Fibroblast of lung (primary cell): Measurements from ENCODE around the gene CORO6. TPM values are rescaled to one million over a fixed set of nuclear protein-coding genes. Genes with fewer than 3 reads are reported as not detected.

ENCODE experiments used
- DNase-seq, 2 donors: peaks; one replicate each; pipeline versions ENCODE4 v3.0.0 to v3.0.0-alpha.2; 2010; ENCODE audit warnings: low read depth in 2 of 2
- H2AFZ ChIP-seq: 2 replicates; pipeline ENCODE4 v1.5.1; 2012; ENCODE audit warnings: low read length, control low read depth, inconsistent platforms
- H3K27ac ChIP-seq: 2 replicates; pipeline ENCODE4 v1.5.1; 2011; ENCODE audit warnings: low read length, control low read depth; ENCODE audit not compliant: insufficient read depth
- H3K27me3 ChIP-seq: 2 replicates; pipeline ENCODE4 v1.5.1; 2011; ENCODE audit warnings: mild to moderate bottlenecking, low read length; ENCODE audit not compliant: control insufficient read depth, insufficient read depth
- H3K36me3 ChIP-seq: 2 replicates; pipeline ENCODE4 v1.5.1; 2011; ENCODE audit warnings: low read length; ENCODE audit not compliant: control insufficient read depth, insufficient read depth
- H3K4me1 ChIP-seq: 2 replicates; pipeline ENCODE4 v1.5.1; 2011; ENCODE audit warnings: low read length; ENCODE audit not compliant: control insufficient read depth, insufficient read depth; ENCODE audit errors: extremely low read depth
- H3K4me2 ChIP-seq: 2 replicates; pipeline ENCODE4 v1.5.1; 2011; ENCODE audit warnings: low read length, control low read depth; ENCODE audit not compliant: insufficient read depth; ENCODE audit errors: extremely low read depth
- H3K4me3 ChIP-seq, 4 experiments: fragments of 200-600 bp in 1 of 4; sonication (generic) in 1 of 4; replicated peaks in 1 of 4; 2 replicates each; pipeline ENCODE4 v1.5.1; 2011 to 2016; ENCODE audit warnings: low read length in 4 of 4, low read depth in 3 of 4, mild to moderate bottlenecking in 3 of 4, control low read depth in 2 of 4, inconsistent platforms in 1 of 4, mixed read lengths in 1 of 4; ENCODE audit not compliant: insufficient read depth in 1 of 4; ENCODE audit errors: control extremely low read depth in 1 of 4
- H3K79me2 ChIP-seq: 2 replicates; pipeline ENCODE4 v1.5.1; 2012; ENCODE audit warnings: mild to moderate bottlenecking, low read length, inconsistent platforms; ENCODE audit not compliant: control insufficient read depth, insufficient read depth
- H3K9ac ChIP-seq: 2 replicates; pipeline ENCODE4 v1.5.1; 2011; ENCODE audit warnings: mild to moderate bottlenecking, low read length, control low read depth; ENCODE audit not compliant: insufficient read depth
- H3K9me3 ChIP-seq: 2 replicates; pipeline ENCODE4 v1.5.1; 2012; ENCODE audit warnings: low read depth, low read length; ENCODE audit not compliant: control insufficient read depth, insufficient read depth
- H4K20me1 ChIP-seq: 2 replicates; pipeline ENCODE4 v1.5.1; 2011; ENCODE audit warnings: low read length; ENCODE audit not compliant: control insufficient read depth, insufficient read depth; ENCODE audit errors: extremely low read depth
- CTCF ChIP-seq, 2 donors: IDR thresholded peaks in 1 of 2; conservative IDR thresholded peaks in 1 of 2; 1 replicate in 1 of 2; 2 replicates in 1 of 2; pipeline ENCODE4 v1.5.1; 2011 to 2012; ENCODE audit warnings: low read length in 2 of 2, control low read depth in 1 of 2, inconsistent platforms in 1 of 2, low read depth in 1 of 2, mild to moderate bottlenecking in 1 of 2
- EZH2 ChIP-seq: IDR thresholded peaks from 2 replicates; pipeline ENCODE4 v1.5.1; 2012; ENCODE audit warnings: low read length, control low read depth, mild to moderate bottlenecking; ENCODE audit errors: missing control alignments
- polyA plus RNA-seq, 2 donors: library from polyadenylated mRNA; depleted of rRNA in 1 of 2; stranded (reverse) in 1 of 2; unstranded in 1 of 2; fragments of >200 nt; gene quantifications; 2 replicates each; pipeline ENCODE4 v1.2.1, GENCODE V29; 2011 to 2012; ENCODE audit warnings: missing spikeins in 1 of 2
- total RNA-seq: library from RNA; depleted of rRNA; stranded (reverse); fragments of >200 nt; gene quantifications from 2 replicates; pipeline ENCODE4 v1.2.1, GENCODE V29; 2014

CORO6 gene
- total and polyA plus RNA-seq, 2 donors (not counting 1 experiment from before 2014, with no cell fraction given) = 8.0 to 19.3 TPM

DNA sequence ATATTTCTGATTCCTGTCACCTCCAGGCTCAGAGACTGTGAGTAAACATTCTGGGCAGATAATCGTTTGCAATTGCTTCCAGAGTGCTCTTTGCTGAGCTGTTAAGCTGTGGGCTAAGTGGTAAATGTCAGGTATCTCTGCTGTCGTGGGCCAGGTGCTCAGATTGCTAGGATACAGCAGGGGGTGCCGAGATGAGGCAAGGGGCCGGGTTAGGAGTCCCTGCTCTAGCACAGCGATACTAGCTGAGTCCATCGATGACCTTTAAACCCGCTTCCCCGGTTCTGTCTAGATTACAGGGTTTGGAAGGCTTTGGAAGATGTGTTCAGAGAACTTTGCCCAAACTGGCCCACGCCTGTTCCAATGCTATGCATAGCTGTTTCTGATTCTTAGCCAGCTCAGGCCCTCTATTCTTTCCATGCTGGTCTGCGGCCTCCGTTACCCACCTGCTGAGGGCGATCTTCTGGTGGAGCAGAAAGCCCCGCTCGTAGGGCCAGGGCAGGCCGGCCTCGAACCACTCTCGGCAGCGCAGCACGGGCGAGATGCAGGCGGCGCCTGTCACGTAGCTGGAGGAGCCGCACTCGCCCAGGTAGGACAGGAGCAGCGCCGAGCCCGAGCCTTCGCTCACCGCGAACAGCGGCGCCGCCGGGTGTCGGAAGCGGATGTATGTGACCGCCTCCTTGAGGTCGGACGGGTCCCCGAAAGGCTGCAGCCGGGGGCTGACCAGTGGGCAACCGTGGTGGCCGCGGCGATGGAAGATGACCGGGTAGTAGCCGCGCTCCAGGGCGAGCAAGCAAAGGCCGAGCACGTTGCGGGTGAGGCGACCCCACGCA, 56.9 kb downstream of the CORO6 start:
- peak overlapping the region; percentile 60 for H3K4me2 ChIP-seq
- H3K9ac ChIP-seq = no peak overlapping the region
- H4K20me1 ChIP-seq = no peaks in the 10 kb centered on the region

More for the DNA sequence above, 56.9 kb downstream of the CORO6 start:
- Histone ChIP-seq H3K4me3 (peak overlapping the region; percentile 1 to 59 (median 32)), H3K4me1 (peaks cover 4% of the 10 kb centered on the region), H2AFZ (no peak overlapping the region), H3K27me3 (no peaks in the 10 kb centered on the region), H3K27ac (no peak overlapping the region), H3K79me2 (no peaks in the 10 kb centered on the region), H3K36me3 (peaks cover 2% of the 10 kb centered on the region), H3K9me3 (no peaks in the 10 kb centered on the region)
- DNase-seq = no peak
- TF ChIP-seq CTCF (conservative IDR thresholded peaks at IDR 0.05 in 1 of 2, IDR thresholded peaks at IDR 0.05 in 1 of 2; ENCODE audit: low read depth in 1 of 2, low read length in 2 of 2) (no peak), EZH2 (no peak)

Other genes starting within 250 kb of the CORO6 start
- gene TAOK1, start 232.5 kb downstream of the CORO6 start, total RNA-seq = 50.6 and 62.8 TPM in 2 replicates
- gene TAOK1, start 232.5 kb downstream of the CORO6 start, polyA plus RNA-seq = 29.4 and 35.1 TPM in 2 replicates
- 5.6 and 11.9 TPM in 2 replicates for gene ABHD15, start 55.9 kb downstream of the CORO6 start, total RNA-seq
- 4.1 and 7.3 TPM in 2 replicates for gene ABHD15, start 55.9 kb downstream of the CORO6 start, polyA plus RNA-seq
- gene TP53I13, start 54.2 kb downstream of the CORO6 start, total RNA-seq = 49.1 and 51.5 TPM in 2 replicates
- 11.1 and 14.8 TPM in 2 replicates for gene TP53I13, start 54.2 kb downstream of the CORO6 start, polyA plus RNA-seq
- 20.1 and 22.9 TPM in 2 replicates for gene GIT1, start 33.3 kb downstream of the CORO6 start, total RNA-seq
- gene GIT1, start 33.3 kb downstream of the CORO6 start, polyA plus RNA-seq = 12.4 and 20.1 TPM in 2 replicates
- 6.3 and 7.2 TPM in 2 replicates for gene ANKRD13B, start 29.8 kb downstream of the CORO6 start, total RNA-seq
- 1.4 and 3.4 TPM in 2 replicates for gene ANKRD13B, start 29.8 kb downstream of the CORO6 start, polyA plus RNA-seq